Measurements from ENCODE around the gene CHD3.

DNA sequence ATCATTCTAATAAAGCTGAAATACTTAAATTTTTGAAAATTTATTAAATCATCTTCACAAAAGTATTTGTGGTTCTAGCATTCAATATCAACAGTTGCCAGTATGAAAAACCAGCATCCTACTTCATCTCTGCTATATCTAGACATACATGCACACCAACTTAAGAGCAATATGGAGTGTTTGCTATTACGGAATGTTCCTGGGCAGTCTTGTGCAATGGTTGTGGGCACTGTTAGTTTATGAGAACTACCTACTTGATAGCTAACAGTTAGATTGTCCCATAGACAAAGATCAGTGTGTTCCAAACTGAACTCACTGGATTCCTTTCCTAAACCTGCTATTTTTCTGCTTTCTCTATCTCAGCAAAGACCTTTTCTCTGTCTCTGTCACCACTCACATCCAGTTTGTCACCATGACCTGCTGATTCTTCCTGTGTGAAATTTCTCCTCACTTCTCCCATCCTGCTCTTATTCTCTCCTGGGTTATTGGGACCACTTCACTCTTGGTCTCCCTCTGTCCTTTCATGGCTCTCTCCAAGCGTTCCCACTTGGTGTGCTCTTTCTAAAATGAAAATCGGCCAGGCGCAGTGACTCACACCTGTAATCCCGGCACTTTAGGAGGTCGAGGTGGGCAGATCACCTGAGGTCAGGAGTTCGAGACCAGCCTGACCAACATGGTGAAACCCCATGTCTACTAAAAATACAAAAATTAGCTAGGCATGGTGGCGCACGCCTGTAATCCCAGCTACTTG lies 71.1 kb downstream of the CHD3 start:
- TF ChIP-seq YY1 (IDR thresholded peaks at IDR 0.05; ENCODE audit: insufficient read depth, insufficient read length) (no peak), ZNF274 (IDR thresholded peaks at IDR 0.05; ENCODE audit: low read depth, low read length) (no peak)

Data from NT2/D1 (cell line).